WTC11 (cell line): ENCODE results near the gene AK2.

Source experiments
- ATF6 ChIP-seq: sonication (generic); formaldehyde crosslinking; IDR thresholded peaks from 2 replicates; pipeline ENCODE4 v1.8.1; 2023; ENCODE audit warnings: mild to moderate bottlenecking, missing genetic modification reagents
- CBFB ChIP-seq: sonication (generic); formaldehyde crosslinking; IDR thresholded peaks from 2 replicates; pipeline ENCODE4 v1.8.1; 2022; ENCODE audit warnings: mild to moderate bottlenecking, low read depth, missing genetic modification reagents
- CREB1 ChIP-seq: sonication (generic); formaldehyde crosslinking; IDR thresholded peaks from 2 replicates; pipeline ENCODE4 v1.8.0; 2023; ENCODE audit warnings: mild to moderate bottlenecking, missing genetic modification reagents
- CTCF ChIP-seq: fragments of 200-600 bp; IDR thresholded peaks from 2 replicates; pipeline ENCODE4 v1.8.0; 2022; ENCODE audit warnings: antibody characterized with exemption
- E2F1 ChIP-seq: sonication (generic); formaldehyde crosslinking; IDR thresholded peaks from 2 replicates; pipeline ENCODE4 v1.8.0; 2022; ENCODE audit warnings: mild to moderate bottlenecking, missing genetic modification reagents
- FOXP4 ChIP-seq: sonication (generic); formaldehyde crosslinking; IDR thresholded peaks from 2 replicates; pipeline ENCODE4 v1.8.0; 2022; ENCODE audit warnings: mild to moderate bottlenecking, missing genetic modification reagents
- IRF1 ChIP-seq: sonication (generic); formaldehyde crosslinking; IDR thresholded peaks from 2 replicates; pipeline ENCODE4 v1.8.0; 2023; ENCODE audit warnings: missing genetic modification reagents
- IRF2 ChIP-seq: sonication (generic); formaldehyde crosslinking; IDR thresholded peaks from 2 replicates; pipeline ENCODE4 v1.8.0; 2022; ENCODE audit warnings: low read depth, missing genetic modification reagents, borderline replicate concordance
- MAX ChIP-seq: sonication (generic); formaldehyde crosslinking; IDR thresholded peaks from 2 replicates; pipeline ENCODE4 v1.8.0; 2022; ENCODE audit warnings: mild to moderate bottlenecking, missing genetic modification reagents
- NFYB ChIP-seq: sonication (generic); formaldehyde crosslinking; conservative IDR thresholded peaks from 2 replicates; pipeline ENCODE4 v1.8.0; 2022; ENCODE audit warnings: low read depth, missing genetic modification reagents
- NR1H2 ChIP-seq: sonication (generic); formaldehyde crosslinking; IDR thresholded peaks from 2 replicates; pipeline ENCODE4 v1.9.0; 2021; ENCODE audit warnings: mild to moderate bottlenecking, moderate library complexity, missing genetic modification reagents
- NR3C1 ChIP-seq: sonication (generic); formaldehyde crosslinking; conservative IDR thresholded peaks from 2 replicates; pipeline ENCODE4 v1.8.1; 2023; ENCODE audit warnings: low read depth, mild to moderate bottlenecking, missing genetic modification reagents
- PREB ChIP-seq: sonication (generic); formaldehyde crosslinking; IDR thresholded peaks from 2 replicates; pipeline ENCODE4 v1.8.1; 2022; ENCODE audit warnings: mild to moderate bottlenecking, missing genetic modification reagents, moderate library complexity, borderline replicate concordance
- ZNF317 ChIP-seq: sonication (generic); formaldehyde crosslinking; IDR thresholded peaks from 2 replicates; pipeline ENCODE4 v1.8.1; 2023; ENCODE audit warnings: low read depth, mild to moderate bottlenecking, moderate library complexity, missing genetic modification reagents, borderline replicate concordance

- TF ChIP-seq IRF1 (CRISPR knock-in tag) (no peak), FOXP4 (CRISPR knock-in tag) (no peak), CBFB (CRISPR knock-in tag) (no peak), NR1H2 (CRISPR knock-in tag) (no peak), CTCF (no peak), ATF6 (CRISPR knock-in tag) (no peak), CREB1 (CRISPR knock-in tag) (no peak), E2F1 (CRISPR knock-in tag) (no peak), MAX (no peak), NR3C1 (CRISPR knock-in tag) (no peak), IRF2 (CRISPR knock-in tag) (no peak), ZNF317 (no peak), PREB (CRISPR knock-in tag) (no peak), NFYB (CRISPR knock-in tag) (no peak)
Measured at GRCh38 chr1:33025180-33025569, 11.5 kb downstream of the AK2 start.
